ENCODE data around the gene FOXI2.

The FOXI2 gene

DNA sequence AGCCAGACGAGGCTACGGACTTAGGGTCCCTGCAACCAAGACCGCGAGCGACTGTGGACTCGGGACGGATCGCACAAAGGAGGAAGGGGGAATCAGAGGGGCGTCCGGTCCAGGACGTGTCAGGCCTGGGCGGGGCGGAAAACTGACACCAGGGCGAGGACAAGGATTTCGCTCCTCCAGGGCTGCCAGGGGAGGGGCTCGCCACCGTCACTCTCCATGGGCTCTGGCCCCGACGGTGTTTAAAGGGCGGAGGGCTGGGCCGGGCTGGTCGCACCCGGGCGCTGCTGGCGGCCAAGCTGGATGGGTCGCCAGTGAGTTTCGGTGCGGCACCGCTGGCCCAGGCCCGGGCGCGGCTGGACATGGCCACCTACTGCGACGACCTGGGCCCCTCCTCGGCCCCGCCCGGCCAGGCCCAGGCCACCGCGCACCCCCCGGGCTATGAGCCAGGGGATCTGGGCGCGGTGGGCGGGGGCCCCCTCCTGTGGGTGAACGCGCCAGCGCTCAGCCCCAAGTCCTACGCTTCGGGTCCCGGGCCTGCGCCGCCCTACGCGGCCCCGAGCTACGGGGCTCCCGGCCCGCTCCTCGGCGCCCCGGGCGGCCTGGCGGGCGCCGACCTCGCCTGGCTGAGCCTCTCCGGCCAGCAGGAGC, at the start of gene FOXI2:
FOXI2 (plus strand) TSS at position 271 of the 648 bp plus-strand sequence; CDS start at position 360, 89 bp downstream.
- DNase-seq (ENCODE audit: low read depth in 2 of 3, low spot score in 2 of 3), result no peak

DNA sequence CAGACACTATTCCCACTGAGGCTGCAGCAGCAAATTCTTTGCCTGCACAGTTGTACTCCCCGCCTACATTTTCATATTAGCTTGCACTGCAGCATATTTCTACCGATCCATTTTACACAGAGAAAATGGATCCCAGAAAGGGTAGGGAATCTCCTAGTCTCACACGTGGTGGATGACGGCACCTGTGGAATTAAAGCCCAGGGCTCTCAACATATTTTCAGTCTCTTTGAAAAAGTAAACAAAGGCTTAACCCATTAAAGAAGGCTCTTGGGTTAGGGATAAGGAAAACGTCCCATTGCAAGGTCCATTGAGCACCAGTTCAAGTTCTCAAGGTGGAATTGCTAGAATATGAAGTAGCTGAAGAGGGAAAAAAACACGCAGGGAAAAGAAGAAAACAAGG, 49.4 kb upstream of the FOXI2 start:
- DNase-seq (ENCODE audit: low read depth in 2 of 3, low spot score in 2 of 3), result no peak

DNA sequence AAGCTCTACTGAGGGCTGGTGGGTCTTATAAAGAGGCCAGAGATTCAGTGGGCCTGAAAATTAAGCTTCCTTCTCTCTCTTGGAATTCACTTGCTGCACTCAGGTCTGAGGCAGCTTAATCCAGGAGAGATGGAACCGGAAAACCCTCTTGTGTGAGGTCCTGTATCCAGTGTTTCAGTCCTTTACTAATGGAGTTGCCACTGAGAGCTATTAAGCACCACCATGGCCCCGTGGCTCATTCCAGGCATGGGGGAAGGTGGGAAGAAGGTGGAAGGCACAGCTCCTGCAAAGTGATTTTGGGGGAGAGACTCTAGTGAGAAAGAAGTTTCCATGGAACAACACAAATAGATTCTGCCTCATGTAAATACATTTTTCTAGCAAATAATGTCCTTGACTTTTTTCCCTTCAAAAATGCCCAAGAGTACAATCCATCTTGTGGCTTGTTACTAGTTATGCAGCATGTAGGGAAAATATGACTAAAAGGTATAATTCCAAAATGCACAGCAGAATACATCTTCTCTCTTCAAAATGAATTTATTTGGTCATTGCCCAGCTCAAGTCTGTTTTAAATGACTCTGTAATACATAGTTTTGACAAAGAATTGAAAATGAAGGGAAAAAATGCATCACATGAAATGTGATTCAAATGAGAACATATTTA, 46.7 kb upstream of the FOXI2 start:
- DNase-seq (ENCODE audit: low read depth in 2 of 3, low spot score in 2 of 3), result no peak

DNA sequence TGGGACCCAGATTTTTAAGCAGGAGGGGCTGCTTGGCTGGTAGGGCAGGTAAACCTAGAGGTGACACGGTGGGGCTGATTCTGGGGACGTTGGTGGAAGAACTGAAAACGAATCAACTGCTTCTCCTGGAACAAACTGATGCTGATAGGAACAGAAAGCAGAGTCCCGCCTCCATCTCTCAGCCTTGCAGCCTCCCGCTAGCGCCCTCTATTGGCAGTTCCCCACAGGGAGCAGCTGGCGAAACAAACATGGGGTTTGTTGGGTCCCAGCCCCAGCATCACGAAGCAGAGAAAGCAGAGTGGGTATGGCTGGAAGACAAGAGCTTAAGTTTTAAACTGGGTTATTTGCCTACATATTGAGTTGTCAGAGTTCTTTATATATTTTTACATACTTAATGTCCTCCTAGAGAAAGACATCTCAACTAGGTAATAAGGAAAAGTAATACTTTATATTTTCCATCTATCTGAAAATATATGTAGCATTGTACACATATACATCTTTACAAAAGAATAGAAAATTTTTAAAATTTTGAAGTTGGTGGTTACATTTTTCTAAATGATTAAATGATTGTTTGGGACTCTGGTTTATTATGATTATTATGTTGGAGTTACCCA, 42.3 kb upstream of the FOXI2 start:
- peak in 1 of 3 experiments; percentile 27 for DNase-seq (ENCODE audit: low read depth in 2 of 3, low spot score in 2 of 3)

DNA sequence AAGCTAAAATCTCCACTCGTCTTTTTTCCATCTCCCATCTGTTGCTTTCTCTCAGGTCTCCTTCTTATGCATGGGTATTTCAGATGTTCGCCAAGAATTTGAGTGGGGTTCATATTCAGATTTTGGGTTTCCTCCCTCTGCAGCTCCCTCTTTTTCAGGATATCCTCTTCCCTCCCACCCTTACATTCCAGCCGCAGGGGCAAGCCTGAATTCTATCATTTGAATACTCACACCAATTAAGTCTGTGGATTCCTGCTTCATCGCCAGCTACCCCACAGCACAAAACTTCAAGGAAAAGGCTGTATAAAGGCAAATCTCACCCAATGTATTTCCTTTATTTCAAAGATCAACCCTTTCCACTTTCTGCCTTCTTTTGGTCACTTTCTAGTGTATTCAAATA, 41.6 kb upstream of the FOXI2 start:
- no peak for DNase-seq (ENCODE audit: low read depth in 2 of 3, low spot score in 2 of 3)

DNA sequence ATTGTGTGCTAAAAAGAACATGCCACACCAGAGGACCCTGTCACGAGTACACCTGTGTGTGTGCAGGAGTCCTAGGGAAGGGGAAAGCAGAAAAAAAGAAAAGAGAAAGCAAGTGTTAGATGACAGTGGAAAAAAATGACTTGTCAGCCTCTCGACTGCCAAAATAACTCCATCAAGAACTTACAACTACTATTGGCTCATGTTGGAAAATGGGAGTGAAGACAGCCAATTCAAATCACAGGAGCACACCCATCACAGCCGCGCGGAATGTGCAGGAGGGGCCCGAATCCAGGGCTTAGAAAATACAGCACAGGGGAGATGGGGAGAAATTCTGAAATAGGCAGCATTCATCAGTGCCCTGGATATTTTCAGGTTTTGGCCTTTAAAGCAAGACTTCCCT, 38.1 kb upstream of the FOXI2 start:
- DNase-seq (ENCODE audit: low read depth in 2 of 3, low spot score in 2 of 3), result no peak

DNA sequence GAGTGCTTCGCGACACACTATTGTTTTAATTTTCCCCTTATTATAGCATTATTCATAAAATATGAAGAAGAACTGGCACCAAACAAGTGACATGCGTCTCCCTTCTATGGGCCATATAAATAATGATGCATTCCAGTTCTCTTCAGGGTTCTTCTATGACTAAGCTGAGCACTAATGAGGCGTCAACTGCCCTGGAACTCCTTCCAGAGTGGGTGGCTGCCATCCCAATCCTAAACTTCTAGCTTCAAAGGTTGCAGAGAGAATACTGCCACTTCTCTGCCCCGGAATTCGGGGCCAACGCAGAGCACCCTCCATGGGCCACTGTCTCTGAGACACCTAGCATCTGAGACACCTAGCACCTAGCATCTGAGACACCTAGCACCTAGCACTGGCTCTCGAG, 37.7 kb upstream of the FOXI2 start:
- no peak for DNase-seq (ENCODE audit: low read depth in 2 of 3, low spot score in 2 of 3)

DNA sequence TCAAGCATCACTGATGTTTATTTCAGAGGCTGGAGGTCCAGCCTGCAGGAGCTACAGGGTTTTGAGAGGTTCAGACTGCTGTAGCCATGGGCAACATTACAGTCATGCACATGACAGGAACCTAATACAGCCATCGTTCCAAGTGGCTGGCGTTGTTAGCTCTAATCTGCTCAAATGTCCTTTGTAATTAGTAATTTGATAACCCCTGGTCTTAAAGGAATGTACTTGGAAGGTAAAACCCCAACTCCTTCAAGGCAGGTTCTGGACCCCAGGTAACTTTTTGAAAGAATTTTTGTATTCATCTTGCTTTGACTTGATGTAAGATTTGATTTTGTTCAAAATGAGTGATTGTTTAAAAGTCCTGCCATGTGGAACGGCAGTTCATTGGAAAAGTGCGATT, 34.7 kb upstream of the FOXI2 start:
- DNase-seq (ENCODE audit: low read depth in 2 of 3, low spot score in 2 of 3), result no peak

DNA sequence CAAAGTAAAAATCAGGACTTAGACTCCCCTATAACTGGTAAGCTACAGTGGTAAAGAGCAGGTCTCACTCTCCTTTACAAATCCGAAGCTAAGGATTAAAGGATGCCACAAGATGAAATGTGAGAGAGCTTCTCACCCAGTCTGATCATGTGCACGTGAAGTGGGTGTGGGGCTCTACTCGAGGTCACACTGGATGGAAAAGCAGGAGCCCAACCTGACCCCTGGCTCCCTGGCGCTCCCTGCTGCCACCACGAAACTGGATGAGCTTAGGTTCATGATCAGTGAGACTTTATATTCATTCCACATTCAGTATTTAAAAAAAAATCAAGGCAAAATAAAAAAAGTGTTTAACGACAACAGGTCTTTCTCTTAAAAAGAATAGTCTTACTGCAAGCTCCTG, 21.7 kb upstream of the FOXI2 start:
- DNase-seq (ENCODE audit: low read depth in 2 of 3, low spot score in 2 of 3), result no peak

DNA sequence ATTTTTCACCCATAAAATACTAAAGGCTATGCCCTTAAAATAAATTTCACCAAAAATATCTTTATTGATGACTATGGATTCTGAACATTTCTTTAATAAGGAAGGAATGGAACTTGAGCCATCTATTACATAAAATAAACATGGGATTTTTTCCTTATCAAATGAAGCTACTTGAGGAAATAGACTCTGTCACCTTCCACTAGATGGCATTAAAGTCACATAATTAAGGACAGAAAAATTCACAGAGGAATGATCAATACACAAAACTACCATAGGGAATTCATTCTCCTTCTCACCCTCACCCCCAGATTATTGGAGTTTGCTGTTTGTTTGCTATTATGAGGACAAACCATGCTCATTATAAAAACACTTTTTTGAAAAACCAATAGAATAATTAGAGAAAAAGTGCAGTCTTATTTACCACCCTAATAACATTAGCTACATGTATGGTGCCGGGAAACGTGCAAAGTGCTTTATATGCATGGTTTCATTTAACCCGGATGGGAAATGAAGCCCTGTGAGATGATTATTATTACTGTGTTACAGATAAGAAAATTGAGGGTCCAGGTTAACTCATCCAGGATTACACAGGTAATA, 21.1 kb upstream of the FOXI2 start:
- no peak for DNase-seq (ENCODE audit: low read depth in 2 of 3, low spot score in 2 of 3)

DNA sequence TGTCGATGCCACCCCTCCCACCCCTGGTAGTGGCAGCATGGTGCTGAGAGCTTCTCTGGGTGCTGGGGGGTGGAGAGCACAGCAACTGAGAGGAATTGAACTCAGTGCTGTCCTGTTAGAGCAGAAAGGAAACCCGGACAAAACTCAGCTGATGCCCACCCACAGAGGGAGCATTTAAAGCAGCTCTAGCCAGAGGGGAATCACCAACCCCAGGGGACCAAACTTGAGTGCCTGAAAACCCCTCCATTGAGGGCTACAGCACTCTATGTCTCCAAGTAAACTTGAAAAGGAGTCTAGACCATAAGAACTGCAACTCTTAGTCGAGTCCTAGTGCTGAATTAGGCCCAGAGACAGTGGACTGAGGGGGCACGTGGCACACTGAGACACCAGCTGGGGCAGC, 16.8 kb upstream of the FOXI2 start:
- DNase-seq (ENCODE audit: low read depth in 2 of 3, low spot score in 2 of 3), result no peak

DNA sequence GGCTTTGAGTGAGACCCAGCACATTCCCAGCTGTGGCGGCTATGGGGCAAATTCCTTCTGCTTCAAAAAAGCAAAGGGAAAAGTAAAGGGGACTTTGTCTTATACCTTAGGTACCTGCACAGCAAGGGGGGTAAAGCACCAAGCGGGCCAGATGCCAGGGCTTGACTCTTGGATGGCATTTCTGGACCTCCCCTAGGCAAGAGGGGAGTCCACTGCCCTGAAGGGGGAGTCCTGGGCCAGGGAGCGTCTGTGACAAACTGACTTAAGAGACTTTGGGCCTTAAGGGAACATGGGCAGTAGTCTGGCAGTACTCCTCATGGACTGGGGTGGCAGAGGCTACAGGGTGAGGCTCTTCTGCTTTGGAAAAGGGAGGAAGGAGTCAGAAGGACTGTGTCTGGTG, 16.1 kb upstream of the FOXI2 start:
- no peak for DNase-seq (ENCODE audit: low read depth in 2 of 3, low spot score in 2 of 3)

DNA sequence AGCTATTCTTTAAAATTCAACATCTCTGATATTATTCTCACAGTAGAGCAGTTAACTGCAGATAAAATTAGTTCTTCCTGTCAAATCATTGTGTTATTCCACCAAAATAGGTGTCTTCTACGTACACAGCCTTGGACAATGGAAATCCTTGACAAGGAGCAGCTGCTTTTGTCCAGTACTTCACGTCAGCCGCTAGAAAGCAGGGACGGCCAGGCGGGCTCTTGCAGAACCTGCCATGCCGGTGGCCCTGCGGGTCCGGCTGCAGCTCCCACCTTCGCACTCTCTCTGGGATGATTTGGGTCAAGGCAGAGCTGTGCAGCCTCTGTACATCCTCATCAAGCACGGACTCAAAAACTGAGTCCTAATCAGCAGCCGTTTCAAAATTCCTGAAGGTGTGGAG, 2.2 kb upstream of the FOXI2 start:
- DNase-seq (ENCODE audit: low read depth in 2 of 3, low spot score in 2 of 3), result no peak

DNA sequence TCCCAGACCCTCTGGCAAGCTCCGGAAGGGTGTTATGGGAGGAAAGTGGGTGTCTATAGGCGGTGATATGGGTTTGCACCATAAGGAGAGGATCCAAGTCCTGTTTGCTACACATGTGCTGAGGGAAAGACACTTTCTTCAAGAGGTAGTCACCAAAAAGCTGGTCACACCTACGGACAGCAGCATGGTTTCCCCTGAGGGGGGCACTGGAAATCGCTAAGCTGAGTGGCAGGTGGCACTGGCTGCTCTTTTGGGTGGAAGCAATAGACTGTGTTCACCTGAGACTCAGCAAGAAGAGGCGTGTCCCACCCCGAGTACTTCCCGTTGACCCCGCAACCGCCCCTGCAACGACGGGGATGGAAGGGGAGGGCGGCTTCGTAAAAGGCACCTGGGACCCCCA, 1.8 kb upstream of the FOXI2 start:
- no peak for DNase-seq (ENCODE audit: low read depth in 2 of 3, low spot score in 2 of 3)

DNA sequence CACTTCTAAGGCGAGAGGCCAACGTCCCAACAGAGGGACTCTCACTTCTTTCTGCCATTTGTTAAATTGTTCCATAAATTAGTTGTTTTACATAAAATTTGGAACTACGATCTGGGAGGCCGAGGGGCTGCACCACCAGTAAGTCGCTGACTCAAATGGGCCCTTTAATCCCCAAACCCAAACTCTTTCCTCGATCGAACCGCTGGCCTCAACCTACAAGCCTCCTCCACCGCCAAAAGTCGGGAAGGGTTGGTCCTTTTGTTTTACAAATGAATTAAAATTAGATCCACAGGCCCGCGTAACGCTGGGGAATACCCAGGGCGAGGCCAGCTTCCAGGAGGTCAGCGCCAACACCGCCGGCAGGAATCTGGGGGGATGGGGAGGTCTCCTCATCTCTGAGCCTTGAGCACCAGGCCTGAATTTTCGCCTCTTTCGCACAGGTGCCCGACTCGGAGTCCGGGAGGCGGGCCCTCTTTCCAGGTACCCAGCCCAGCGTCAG, 1.2 kb upstream of the FOXI2 start:
- no peak for DNase-seq (ENCODE audit: low read depth in 2 of 3, low spot score in 2 of 3)

DNA sequence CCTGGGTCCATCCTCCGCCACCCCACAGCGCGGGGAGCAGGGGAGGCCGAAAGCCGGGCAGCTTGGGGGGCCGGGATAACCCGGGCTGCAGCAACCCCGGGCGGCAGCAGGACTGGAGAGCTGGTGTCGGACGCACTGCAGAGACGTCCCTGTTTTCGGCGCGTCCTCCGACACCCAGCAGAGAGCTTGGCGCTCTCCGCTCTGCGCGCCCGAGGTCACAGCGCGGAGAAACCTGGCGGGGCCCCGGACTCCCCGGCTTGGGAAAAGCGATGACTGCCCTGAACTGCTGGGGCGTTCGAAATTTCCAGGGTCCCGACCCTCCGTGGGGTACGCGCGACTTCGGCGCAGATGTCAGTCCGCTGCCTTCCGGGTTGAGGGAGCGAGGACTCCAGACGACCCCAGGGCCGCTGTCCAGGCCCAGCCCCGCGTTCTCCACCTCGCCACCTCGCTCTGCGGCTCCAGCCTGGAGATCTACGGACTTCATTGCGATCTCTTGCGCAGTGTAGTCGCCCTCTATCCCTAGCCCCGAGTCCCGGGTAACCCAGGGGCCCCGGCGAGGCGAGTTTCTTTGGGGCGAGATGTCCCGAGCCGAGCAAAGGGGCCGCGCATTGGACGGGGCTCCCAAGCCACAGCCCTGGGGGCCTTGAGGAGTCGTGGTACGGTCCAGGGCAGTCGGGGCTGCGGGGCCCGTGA, 617 bp upstream of the FOXI2 start:
- no peak for DNase-seq (ENCODE audit: low read depth in 2 of 3, low spot score in 2 of 3)

DNA sequence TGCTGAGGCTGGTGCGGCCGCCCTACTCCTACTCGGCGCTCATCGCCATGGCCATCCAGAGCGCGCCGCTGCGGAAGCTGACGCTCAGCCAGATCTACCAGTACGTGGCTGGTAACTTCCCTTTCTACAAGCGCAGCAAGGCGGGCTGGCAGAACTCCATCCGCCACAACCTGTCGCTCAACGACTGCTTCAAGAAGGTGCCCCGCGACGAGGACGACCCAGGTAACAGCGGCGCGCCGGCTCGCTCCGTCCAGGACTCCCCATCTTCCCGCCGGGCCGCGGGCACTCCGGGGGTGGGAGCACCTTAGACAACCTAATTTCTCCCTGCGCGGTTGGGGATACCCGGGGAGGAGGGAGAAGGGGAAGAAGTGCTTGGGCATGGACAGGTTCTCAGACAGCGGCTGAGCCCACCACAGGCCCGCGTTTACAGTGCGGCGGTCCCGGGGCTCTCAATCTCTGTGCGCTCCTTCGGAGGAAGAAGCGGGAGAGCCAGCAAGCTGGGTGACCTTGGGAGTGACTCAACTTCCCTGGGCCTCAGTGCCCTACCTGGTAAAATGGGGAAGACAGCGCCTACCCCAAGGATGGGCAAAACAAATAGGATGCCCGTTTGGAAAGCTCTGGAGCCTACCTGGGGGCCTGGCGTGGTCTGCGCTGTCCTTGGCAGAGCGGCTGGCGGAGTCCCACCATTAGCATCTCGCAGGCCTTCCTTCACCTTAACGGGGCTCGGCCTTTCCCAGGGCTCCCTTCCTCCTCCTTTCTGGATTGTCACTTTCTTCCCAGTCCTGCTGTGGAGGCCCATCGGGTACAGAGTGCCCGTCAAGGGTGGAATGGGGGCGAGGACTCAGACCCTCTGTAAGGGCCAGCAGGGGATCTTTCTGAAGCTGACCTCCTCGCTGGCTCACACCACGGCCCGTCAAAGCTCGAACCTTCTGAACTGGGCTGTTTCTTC, 852 bp downstream of the FOXI2 start:
- no peak for DNase-seq (ENCODE audit: low read depth in 2 of 3, low spot score in 2 of 3)

DNA sequence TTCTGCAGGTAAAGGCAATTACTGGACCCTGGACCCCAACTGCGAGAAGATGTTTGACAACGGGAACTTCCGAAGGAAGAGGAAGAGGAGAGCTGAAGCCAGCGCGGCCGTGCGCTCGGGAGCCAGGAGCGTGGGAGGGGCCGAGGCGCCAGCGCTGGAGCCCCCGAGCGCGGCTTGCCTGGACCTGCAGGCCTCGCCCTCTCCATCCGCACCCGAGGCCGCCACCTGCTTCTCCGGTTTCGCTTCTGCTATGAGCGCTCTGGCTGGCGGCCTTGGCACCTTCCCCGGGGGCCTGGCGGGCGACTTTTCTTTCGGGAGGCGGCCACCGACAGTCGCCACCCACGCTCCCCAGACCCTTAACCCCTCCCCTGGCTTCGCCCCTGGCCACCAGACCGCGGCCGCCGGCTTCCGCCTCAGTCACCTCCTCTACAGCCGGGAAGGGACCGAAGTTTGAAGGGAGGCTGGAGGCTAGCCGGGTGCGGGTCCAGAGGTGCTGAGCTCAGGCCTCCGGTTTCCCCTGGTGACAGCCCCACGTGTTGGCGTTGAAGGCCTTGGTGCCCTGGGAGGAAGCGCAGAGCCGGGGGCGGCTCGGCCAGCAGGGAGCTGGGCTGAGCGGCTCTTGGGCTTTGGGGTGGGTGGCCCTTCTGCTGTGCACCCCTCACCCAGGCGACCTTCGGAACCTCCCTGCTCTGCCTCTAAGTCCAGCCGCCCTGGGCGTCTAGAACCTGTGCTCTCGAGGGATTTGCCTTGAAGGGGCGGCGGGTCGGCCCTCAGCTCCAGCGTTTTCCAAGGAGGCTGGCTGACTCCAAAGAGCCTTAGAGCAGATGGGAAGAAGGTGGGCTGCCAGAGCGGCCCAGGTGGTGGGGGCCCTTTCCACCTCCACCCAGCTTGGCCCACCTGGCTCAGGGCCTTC, 1.8 kb downstream of the FOXI2 start:
- no peak for DNase-seq (ENCODE audit: low read depth in 2 of 3, low spot score in 2 of 3)

DNA sequence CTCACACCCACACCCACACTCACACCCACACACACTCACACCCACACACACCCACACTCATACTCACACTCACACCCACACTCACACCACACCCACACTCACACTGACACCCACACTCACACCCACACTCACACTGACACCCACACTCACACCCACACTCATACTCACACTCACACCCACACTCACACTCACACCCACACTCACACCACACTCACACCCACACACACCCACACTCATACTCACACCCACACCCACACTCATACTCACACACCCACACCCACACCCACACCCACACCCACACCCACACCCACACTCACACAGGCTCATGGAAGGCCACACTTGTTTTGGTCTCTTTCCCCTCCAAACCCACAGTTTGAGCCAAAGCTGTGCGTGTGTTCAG, 2.9 kb downstream of the FOXI2 start:
- DNase-seq (ENCODE audit: low read depth in 2 of 3, low spot score in 2 of 3), result no peak

All from activated CD8-positive, alpha-beta memory T cell treated with anti-CD3 and anti-CD28 coated beads for 48 hours (primary cell).